Neuronal stem cell (in vitro differentiated cells): Measurements from ENCODE around the gene IPO13.

Experiments used
- DNase-seq: peaks from one replicate; pipeline ENCODE4 v3.0.0-alpha.2; 2013; ENCODE audit warnings: low spot score
- H2AFZ ChIP-seq: one replicate; pipeline ENCODE4 v1.6.1; 2013; ENCODE audit warnings: mild to moderate bottlenecking, low read length, inconsistent platforms
- H2AK5ac ChIP-seq: 2 replicates; pipeline ENCODE4 v1.6.1; 2013; ENCODE audit warnings: low read depth, mild to moderate bottlenecking, inconsistent platforms, low read length, moderate library complexity, mixed read lengths
- H2BK120ac ChIP-seq: 2 replicates; pipeline ENCODE4 v1.6.1; 2013; ENCODE audit warnings: low read depth, mild to moderate bottlenecking, inconsistent platforms, low read length, moderate library complexity, mixed read lengths
- H2BK12ac ChIP-seq: one replicate; pipeline ENCODE4 v1.6.1; 2013; ENCODE audit warnings: low read length, inconsistent platforms
- H2BK15ac ChIP-seq: 2 replicates; pipeline ENCODE4 v1.6.1; 2013; ENCODE audit warnings: mild to moderate bottlenecking, low read length, inconsistent platforms, mixed read lengths
- H2BK5ac ChIP-seq: one replicate; pipeline ENCODE4 v1.6.1; 2013; ENCODE audit warnings: inconsistent platforms, mild to moderate bottlenecking, low read length, moderate library complexity
- H3K14ac ChIP-seq: one replicate; pipeline ENCODE4 v1.6.1; 2013; ENCODE audit warnings: low read length, inconsistent platforms
- H3K18ac ChIP-seq: 2 replicates; pipeline ENCODE4 v1.6.1; 2013; ENCODE audit warnings: low read length, inconsistent platforms
- H3K23ac ChIP-seq: 2 replicates; pipeline ENCODE4 v1.6.1; 2013; ENCODE audit warnings: low read depth, mild to moderate bottlenecking, mixed read lengths, low read length, inconsistent platforms; ENCODE audit not compliant: poor library complexity
- H3K27ac ChIP-seq: replicated peaks from 3 replicates; pipeline ENCODE4 v1.5.1; 2013; ENCODE audit warnings: low read length, inconsistent platforms
- H3K27me3 ChIP-seq, 3 experiments: 2 replicates each; pipeline ENCODE4 v1.6.1; 2013; ENCODE audit warnings: low read length in 3 of 3, mild to moderate bottlenecking in 2 of 3, inconsistent platforms in 1 of 3, low read depth in 1 of 3, mixed read lengths in 1 of 3, moderate library complexity in 1 of 3; ENCODE audit not compliant: control insufficient read depth in 3 of 3, insufficient read depth in 3 of 3
- H3K36me3 ChIP-seq, 2 donors: replicated peaks in 1 of 2; 2 replicates each; pipeline ENCODE4 v1.6.1; 2013; ENCODE audit warnings: low read length in 2 of 2; ENCODE audit not compliant: control insufficient read depth in 2 of 2, insufficient read depth in 2 of 2
- H3K4ac ChIP-seq: 2 replicates; pipeline ENCODE4 v1.6.1; 2013; ENCODE audit warnings: inconsistent platforms, mild to moderate bottlenecking, low read length, moderate library complexity
- H3K4me1 ChIP-seq, 2 donors: 1 replicate in 1 of 2; 2 replicates in 1 of 2; pipeline ENCODE4 v1.6.1; 2013; ENCODE audit warnings: low read length in 2 of 2, low read depth in 1 of 2; ENCODE audit not compliant: control insufficient read depth in 2 of 2, insufficient read depth in 1 of 2
- H3K4me2 ChIP-seq: one replicate; pipeline ENCODE4 v1.6.1; 2013; ENCODE audit warnings: mild to moderate bottlenecking, low read length, inconsistent platforms; ENCODE audit not compliant: insufficient read depth, poor library complexity, severe bottlenecking
- H3K4me3 ChIP-seq, 2 donors: 2 replicates each; pipeline ENCODE4 v1.5.1; 2013; ENCODE audit warnings: low read length in 2 of 2, mild to moderate bottlenecking in 2 of 2, inconsistent platforms in 1 of 2, moderate library complexity in 1 of 2
- H3K79me1 ChIP-seq: one replicate; pipeline ENCODE4 v1.6.1; 2013; ENCODE audit warnings: low read depth, mild to moderate bottlenecking, inconsistent platforms, low read length, moderate library complexity
- H3K9ac ChIP-seq: one replicate; pipeline ENCODE4 v1.6.1; 2013; ENCODE audit warnings: mild to moderate bottlenecking, low read depth, low read length, inconsistent platforms; ENCODE audit not compliant: poor library complexity
- H3K9me3 ChIP-seq, 2 donors: replicated peaks in 1 of 2; 2 replicates each; pipeline versions ENCODE3 to v1.6.1; 2013; ENCODE audit warnings: low read length in 2 of 2, mild to moderate bottlenecking in 2 of 2, inconsistent platforms in 1 of 2, low read depth in 1 of 2, mixed read lengths in 1 of 2, moderate library complexity in 1 of 2; ENCODE audit not compliant: control insufficient read depth in 2 of 2, insufficient read depth in 1 of 2
- H4K8ac ChIP-seq: one replicate; pipeline ENCODE4 v1.6.1; 2013; ENCODE audit warnings: low read depth, mild to moderate bottlenecking, inconsistent platforms, low read length, moderate library complexity
- H4K91ac ChIP-seq: one replicate; pipeline ENCODE4 v1.6.1; 2013; ENCODE audit warnings: low read length, low read depth, mild to moderate bottlenecking, inconsistent platforms; ENCODE audit not compliant: poor library complexity
- WGBS, 2 donors: extraction: QIAGEN DNeasy Blood & Tissue Kit; methylation state at CpG; one replicate each; pipeline ENCODE4 v1.1.7; 2013; ENCODE audit warnings: missing lambda C conversion rate in 2 of 2, mixed read lengths in 1 of 2; ENCODE audit not compliant: insufficient read length in 2 of 2, insufficient replicate concordance in 1 of 2; ENCODE audit errors: extremely low coverage in 2 of 2; 5-methylcytosine and 5-hydroxymethylcytosine counted together

IPO13 gene

DNA sequence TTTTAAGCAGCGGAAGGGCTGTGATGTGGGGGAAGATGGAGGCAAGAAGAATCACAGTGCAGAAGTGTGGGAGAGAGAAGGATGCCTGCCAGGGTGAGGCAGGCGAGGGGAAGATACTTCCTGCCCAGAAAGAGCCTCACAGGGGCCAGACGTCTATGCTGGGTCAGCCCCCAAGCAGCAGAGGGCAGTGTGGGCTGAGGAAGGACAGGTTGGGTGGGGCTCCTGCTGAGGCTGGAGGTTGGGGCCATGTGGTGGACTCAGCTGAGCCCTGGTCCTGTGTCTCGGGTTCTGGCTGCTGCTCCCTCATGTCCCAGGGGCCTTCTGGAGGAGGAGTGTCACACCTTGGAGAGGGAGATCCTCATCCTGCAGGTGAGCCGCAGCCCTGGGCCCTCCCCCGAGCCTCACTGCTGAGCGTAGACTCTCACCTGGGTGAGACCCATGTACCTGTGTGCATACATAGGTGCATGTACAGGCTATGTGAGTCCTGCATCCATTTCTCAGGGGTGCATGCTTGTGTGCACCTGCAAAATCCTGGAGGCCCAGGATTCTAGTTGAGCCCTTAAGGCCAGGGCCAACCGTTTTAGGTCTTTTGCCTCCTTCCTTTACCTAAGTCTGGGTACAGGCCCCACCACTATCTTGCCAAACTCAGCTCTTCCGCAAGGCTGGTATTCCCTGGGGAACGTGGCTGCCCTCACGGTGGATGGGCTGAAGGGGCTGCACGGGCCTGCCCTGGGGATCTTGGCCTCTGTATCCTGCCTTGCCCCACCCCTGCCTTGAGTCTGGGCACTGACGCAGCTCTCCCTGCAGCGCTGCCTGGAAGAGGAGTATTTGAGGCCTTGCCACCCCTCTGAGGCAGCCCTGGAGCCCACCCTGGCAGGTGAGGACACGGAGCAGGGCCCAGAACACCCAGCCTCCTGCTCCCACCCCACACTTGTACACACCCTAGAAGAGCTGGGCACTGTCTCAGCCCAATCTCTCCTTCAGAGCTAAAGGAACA, 48.3 kb downstream of the IPO13 start:
- H3K4me2 ChIP-seq = no peak overlapping the region
- no peak for DNase-seq
- no CpG with 5 or more reads among the region's 15 CpGs for WGBS, 2 donors

DNA sequence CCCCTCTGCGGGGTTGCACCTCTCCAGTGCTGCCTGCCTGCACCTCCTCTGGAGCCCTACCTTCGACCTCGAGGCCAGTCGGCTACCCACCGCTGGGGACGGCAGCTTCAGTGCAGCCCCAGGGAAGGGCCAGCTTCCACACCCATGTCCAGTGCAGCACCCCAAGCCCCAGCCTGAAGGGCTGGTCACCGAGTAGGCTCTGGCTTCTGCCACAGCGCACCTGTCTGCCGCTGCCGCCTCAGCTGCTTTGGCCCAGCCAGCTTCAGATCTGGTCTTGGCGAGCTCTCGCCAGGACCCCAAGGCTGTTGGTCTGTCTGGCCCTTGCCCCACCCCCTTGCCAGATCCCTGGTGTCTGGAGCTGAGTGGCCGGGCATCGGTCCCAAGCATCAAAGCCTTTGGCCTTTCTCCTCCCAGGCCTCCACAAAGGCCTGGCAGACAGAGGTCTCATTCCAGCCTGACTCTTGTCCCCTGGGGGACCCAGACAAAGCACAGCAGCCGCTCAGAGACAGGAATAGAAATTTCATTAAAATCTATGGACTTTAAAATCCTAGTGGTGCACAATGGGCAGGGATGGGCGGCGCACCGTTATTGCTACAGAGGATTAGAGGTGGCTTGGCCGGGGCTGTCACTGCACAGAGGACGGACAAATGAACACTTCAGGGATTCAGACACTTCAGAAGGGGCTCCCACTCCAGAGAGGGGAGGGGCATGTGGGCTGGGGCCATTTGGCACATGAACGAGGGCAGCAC, 49.4 kb downstream of the IPO13 start:
- Histone ChIP-seq H2BK15ac (no peak overlapping the region), H3K4ac (no peak overlapping the region), H3K36me3 (peaks cover 0 to 16% of the 10 kb centered on the region in 2 donors), H4K91ac (no peak overlapping the region), H4K8ac (no peak overlapping the region), H3K27ac (peak overlapping the region; percentile 43), H3K4me1 (peaks cover 16 to 27% of the 10 kb centered on the region in 2 donors), H3K9me3 (no peaks in the 10 kb centered on the region), H3K4me2 (peak overlapping the region; percentile 4), H3K18ac (peak overlapping the region; percentile 83), H3K14ac (peak overlapping the region; percentile 75), H3K79me1 (peaks cover 2% of the 10 kb centered on the region), H3K27me3 (no peaks in the 10 kb centered on the region), H2AFZ (peak overlapping the region; percentile 46), H2BK120ac (no peak overlapping the region), H2BK5ac (no peak overlapping the region), H2BK12ac (peak overlapping the region; percentile 30), H3K4me3 (no peak overlapping the region), H3K9ac (peak overlapping the region; percentile 63), H2AK5ac (peak overlapping the region; percentile 63), H3K23ac (peak overlapping the region; percentile 63)
- WGBS, 2 donors = no CpG with 5 or more reads among the region's 21 CpGs
- no peak for DNase-seq

More for the DNA sequence above, 48.3 kb downstream of the IPO13 start:
- Histone ChIP-seq H3K4me1 (peaks cover 18 to 32% of the 10 kb centered on the region in 2 donors), H4K8ac (no peak overlapping the region), H3K4ac (peak overlapping the region; percentile 41), H4K91ac (peak overlapping the region; percentile 17), H2BK5ac (no peak overlapping the region), H3K4me3 (no peak overlapping the region), H3K27me3 (no peaks in the 10 kb centered on the region), H3K23ac (peak overlapping the region; percentile 86), H3K36me3 (peaks cover 2 to 11% of the 10 kb centered on the region in 2 donors), H3K14ac (no peak overlapping the region), H3K27ac (no peak overlapping the region), H2AFZ (no peak overlapping the region), H3K9me3 (no peaks in the 10 kb centered on the region), H2BK12ac (no peak overlapping the region), H3K79me1 (peaks cover 2% of the 10 kb centered on the region), H2BK15ac (peak overlapping the region; percentile 77), H2AK5ac (peak overlapping the region; percentile 86), H2BK120ac (peak overlapping the region; percentile 64), H3K9ac (no peak overlapping the region), H3K18ac (peak overlapping the region; percentile 80)

DNA sequence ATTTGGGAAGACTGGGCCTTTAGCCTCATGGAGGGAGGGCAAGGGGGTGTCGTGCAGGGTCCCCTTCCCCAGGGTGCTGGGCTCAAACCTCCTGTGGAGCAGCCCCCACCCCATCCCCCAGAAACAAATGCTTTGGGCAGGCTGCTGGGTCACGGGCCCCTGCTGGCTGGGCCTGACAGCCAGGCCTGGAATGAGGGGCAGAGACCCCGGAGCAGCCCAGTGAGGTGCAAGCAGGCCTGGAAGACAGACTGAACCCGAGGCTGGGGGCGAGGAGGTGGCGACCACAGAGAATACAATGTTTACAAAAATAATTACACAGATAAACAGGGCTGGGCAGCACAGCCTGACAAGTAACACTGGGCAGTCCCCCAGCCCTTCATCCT, 50.0 kb downstream of the IPO13 start:
- Histone ChIP-seq H2BK5ac (peak overlapping the region; percentile 13), H4K8ac (no peak overlapping the region), H3K4me2 (peak overlapping the region; percentile 4), H2BK120ac (no peak overlapping the region), H4K91ac (no peak overlapping the region), H3K36me3 (peaks cover 0 to 19% of the 10 kb centered on the region in 2 donors), H3K9me3 (no peaks in the 10 kb centered on the region), H3K79me1 (peaks cover 2% of the 10 kb centered on the region), H2AFZ (peak overlapping the region; percentile 46), H3K27ac (no peak overlapping the region), H2AK5ac (peak overlapping the region; percentile 63), H3K9ac (peak overlapping the region; percentile 4), H3K4me1 (peaks cover 16 to 27% of the 10 kb centered on the region in 2 donors), H2BK15ac (no peak overlapping the region), H3K18ac (peak overlapping the region; percentile 83), H3K23ac (peak overlapping the region; percentile 63), H3K4ac (no peak overlapping the region), H2BK12ac (no peak overlapping the region), H3K4me3 (no peak overlapping the region), H3K27me3 (no peaks in the 10 kb centered on the region), H3K14ac (peak overlapping the region; percentile 31)
- no CpG with 5 or more reads among the region's 6 CpGs for WGBS, 2 donors
- no peak for DNase-seq
